ENCODE measurements around the gene KRTAP4-3. TPM values are rescaled to one million over a fixed set of nuclear protein-coding genes. Genes with fewer than 3 reads are reported as not detected.
"Not testable (repeated sequence)": the region's sequence is repeated elsewhere in the genome, so short reads cannot be mapped to it uniquely, and the experiment has no call there.

The KRTAP4-3 gene
- total RNA-seq, 1 donor from 2014 or later = not detected

- no peak for TF ChIP-seq POLR2A (IDR thresholded peaks at IDR 0.05)
- no peak for DNase-seq (ENCODE audit: extremely low spot score in 2 of 2)
- H3K27ac ChIP-seq = no peak overlapping the region
- intact Hi-C loops (cut with DNase I) = no loop called here
- no peak overlapping the region for H3K4me3 ChIP-seq
- H3K27me3 ChIP-seq = no peaks in the 10 kb centered on the region
- H3K4me1 ChIP-seq = no peaks in the 10 kb centered on the region
- H3K36me3 ChIP-seq = no peaks in the 10 kb centered on the region
- H3K9me3 ChIP-seq = no peaks in the 10 kb centered on the region
Measured at GRCh38 chr17:41147531-41148204, 20.4 kb downstream of the KRTAP4-3 start.

- no peaks in the 10 kb centered on the region for H3K9me3 ChIP-seq
- intact Hi-C loops (cut with DNase I) = no loop called here
Measured at GRCh38 chr17:41145261-41145660, 22.8 kb downstream of the KRTAP4-3 start.

GRCh38 chr17:41144846-41145245 is 23.2 kb downstream of the KRTAP4-3 start:
- Histone ChIP-seq H3K36me3 (no peaks in the 10 kb centered on the region), H3K4me1 (no peaks in the 10 kb centered on the region), H3K9me3 (no peaks in the 10 kb centered on the region), H3K27ac (no peak overlapping the region), H3K27me3 (no peaks in the 10 kb centered on the region), H3K4me3 (no peak overlapping the region)
- TF ChIP-seq CTCF (IDR thresholded peaks at IDR 0.05) = no peak
- no peak for TF ChIP-seq POLR2A (IDR thresholded peaks at IDR 0.05)
- TF ChIP-seq POLR2AphosphoS5 (IDR thresholded peaks at IDR 0.05; ENCODE audit: insufficient read depth in 1 of 2, low read depth in 1 of 2) = no peak
- DNase-seq (ENCODE audit: extremely low spot score in 2 of 2) = no peak
- intact Hi-C loops (cut with DNase I) = no loop called here

More at GRCh38 chr17:41145261-41145660, 22.8 kb downstream of the KRTAP4-3 start:
- no peak overlapping the region for H3K27ac ChIP-seq
- H3K4me1 ChIP-seq = no peaks in the 10 kb centered on the region
- DNase-seq (ENCODE audit: extremely low spot score in 2 of 2) = no peak
- no peak overlapping the region for H3K4me3 ChIP-seq
- H3K36me3 ChIP-seq = no peaks in the 10 kb centered on the region
- H3K27me3 ChIP-seq = no peaks in the 10 kb centered on the region
- TF ChIP-seq POLR2A (IDR thresholded peaks at IDR 0.05) = no peak
- TF ChIP-seq CTCF (IDR thresholded peaks at IDR 0.05) = no peak
- no peak for TF ChIP-seq POLR2AphosphoS5 (IDR thresholded peaks at IDR 0.05; ENCODE audit: insufficient read depth in 1 of 2, low read depth in 1 of 2)

GRCh38 chr17:41141361-41141760 is 26.7 kb downstream of the KRTAP4-3 start:
- H3K9me3 ChIP-seq = no peaks in the 10 kb centered on the region
- H3K27ac ChIP-seq = no peak overlapping the region
- intact Hi-C loops (cut with DNase I) = no loop called here
- H3K36me3 ChIP-seq = no peaks in the 10 kb centered on the region
- no peak for TF ChIP-seq POLR2A (IDR thresholded peaks at IDR 0.05)
- no peak for TF ChIP-seq POLR2AphosphoS5 (IDR thresholded peaks at IDR 0.05; ENCODE audit: insufficient read depth in 1 of 2, low read depth in 1 of 2)
- H3K4me3 ChIP-seq = no peak overlapping the region
- H3K4me1 ChIP-seq = no peaks in the 10 kb centered on the region
- no peak for DNase-seq (ENCODE audit: extremely low spot score in 2 of 2)
- no peaks in the 10 kb centered on the region for H3K27me3 ChIP-seq

GRCh38 chr17:41140360-41141131 is 27.5 kb downstream of the KRTAP4-3 start, which contains the start of gene KRTAP4-6:
Gene KRTAP4-6, minus strand, starts transcription at chr17:41140544. Its CDS starts 57 bp downstream, at chr17:41140487.
- intact Hi-C loops (cut with DNase I) = no loop called here
- no peaks in the 10 kb centered on the region for H3K36me3 ChIP-seq
- no peak for DNase-seq (ENCODE audit: extremely low spot score in 2 of 2)
- no peaks in the 10 kb centered on the region for H3K27me3 ChIP-seq
- H3K4me3 ChIP-seq = no peak within 1 kb of the TSS
- TF ChIP-seq POLR2A (IDR thresholded peaks at IDR 0.05) (no peak), POLR2AphosphoS5 (IDR thresholded peaks at IDR 0.05; ENCODE audit: insufficient read depth in 1 of 2, low read depth in 1 of 2) (no peak), CTCF (IDR thresholded peaks at IDR 0.05) (no peak)
- no peaks in the 10 kb centered on the region for H3K9me3 ChIP-seq
- H3K4me1 ChIP-seq = no peaks in the 10 kb centered on the region
- no peak within 1 kb of the TSS for H3K27ac ChIP-seq

- H3K4me3 ChIP-seq; H3K36me3 ChIP-seq; intact Hi-C loops (cut with DNase I); H3K27ac ChIP-seq; H3K27me3 ChIP-seq; H3K9me3 ChIP-seq; H3K4me1 ChIP-seq; DNase-seq (ENCODE audit: extremely low spot score in 2 of 2): not testable (repeated sequence)
Measured at GRCh38 chr17:41139865-41140264, 28.2 kb downstream of the KRTAP4-3 start.

Measured in vagina (tissue), 2 donors.